HepG2 (cell line): ENCODE data around the gene BACH1. TPM values are rescaled to one million over a fixed set of nuclear protein-coding genes. Genes with fewer than 3 reads are reported as not detected.

Experiments used
- ATAC-seq: fragments of 200-7000 bp; cut with Tn5 transposase; 3 replicates; pipeline ENCODE4 v1.9.1; 2020; ENCODE audit warnings: mild to moderate bottlenecking, moderate library complexity
- BruUV-seq: library from RNA; stranded (reverse); fragments of 400-500 nt; replicated peaks from 2 replicates; lab custom pipeline; 2021; lab: Mats Ljungman, UMichigan
- CTCF ChIA-PET: fragments of 300-600 bp; formaldehyde crosslinking; extraction: SDS; loops from one replicate; lab custom pipeline; 2021; ENCODE audit warnings: low total read pairs, inconsistent platforms, low intra/inter-chr PET ratio; lab: Yijun Ruan, JAX
- POLR2A ChIA-PET: fragments of 350-600 bp; sonication (Branson Sonifier 250); formaldehyde crosslinking; loops from one replicate; lab custom pipeline; 2020; ENCODE audit warnings: antibody characterized with exemption, inconsistent platforms; lab: Yijun Ruan, JAX
- DNase-seq: peaks from one replicate; pipeline ENCODE4 v3.0.0-alpha.2; 2015; ENCODE audit warnings: low spot score
- FAIRE-seq: peaks from 3 replicates; lab custom pipeline; 2011; peaks lifted over from hg19 to GRCh38; lab: Jason Lieb, UNC
- H2AFZ ChIP-seq: one replicate; pipeline ENCODE4 v1.6.1; 2011; ENCODE audit warnings: low read length, inconsistent platforms
- H3K27ac ChIP-seq: fragments of 300-600 bp; 3 replicates; pipeline ENCODE4 v1.8.0; 2011; ENCODE audit warnings: mixed run types, mild to moderate bottlenecking, mixed read lengths, low read length, inconsistent platforms; ENCODE audit not compliant: insufficient read depth; ENCODE audit errors: extremely low read length
- H3K27me3 ChIP-seq, 2 experiments: fragments of 200-600 bp in 1 of 2; 2 replicates in 1 of 2; 3 replicates in 1 of 2; pipeline versions ENCODE4 v1.6.0 to v1.8.0; 2011; ENCODE audit warnings: low read length in 2 of 2, mild to moderate bottlenecking in 2 of 2, moderate library complexity in 2 of 2, inconsistent platforms in 1 of 2; ENCODE audit not compliant: insufficient read depth in 2 of 2, control insufficient read depth in 1 of 2
- H3K36me3 ChIP-seq, 2 experiments: fragments of 200-600 bp in 1 of 2; replicated peaks in 1 of 2; 2 replicates in 1 of 2; 3 replicates in 1 of 2; pipeline versions ENCODE4 v1.5.1 to v1.8.0; 2011; ENCODE audit warnings: low read length in 2 of 2, inconsistent platforms in 1 of 2; ENCODE audit not compliant: insufficient read depth in 2 of 2, control insufficient read depth in 1 of 2
- H3K4me1 ChIP-seq: 2 replicates; pipeline ENCODE4 v1.5.1; 2012; ENCODE audit warnings: low read length, inconsistent platforms; ENCODE audit not compliant: insufficient read depth
- H3K4me2 ChIP-seq: 2 replicates; pipeline ENCODE4 v1.6.0; 2011; ENCODE audit warnings: low read depth, low read length, inconsistent platforms
- H3K4me3 ChIP-seq, 3 experiments: fragments of 200-600 bp in 1 of 3; sonication (generic), shearing (Covaris generic) in 1 of 3; replicated peaks in 1 of 3; 2 replicates each; pipeline ENCODE4 v1.5.1; 2011 to 2016; ENCODE audit warnings: low read length in 3 of 3, inconsistent platforms in 2 of 3, low read depth in 2 of 3, mild to moderate bottlenecking in 2 of 3, control low read depth in 1 of 3, mixed read lengths in 1 of 3; ENCODE audit not compliant: insufficient read depth in 1 of 3
- H3K79me2 ChIP-seq: one replicate; pipeline ENCODE4 v1.6.1; 2011; ENCODE audit warnings: low read length, inconsistent platforms; ENCODE audit not compliant: insufficient read depth
- H3K9ac ChIP-seq: 2 replicates; pipeline ENCODE4 v1.6.0; 2011; ENCODE audit warnings: mild to moderate bottlenecking, low read depth, low read length, inconsistent platforms; ENCODE audit not compliant: insufficient read depth
- H3K9me3 ChIP-seq: 2 replicates; pipeline ENCODE4 v1.5.1; 2012; ENCODE audit warnings: mild to moderate bottlenecking, low read length
- H4K20me1 ChIP-seq: 2 replicates; pipeline ENCODE4 v1.6.0; 2011; ENCODE audit warnings: inconsistent platforms, mild to moderate bottlenecking, low read length, moderate library complexity; ENCODE audit not compliant: insufficient read depth
- CENPT ChIP-seq: sonication (generic); formaldehyde crosslinking; IDR thresholded peaks from 2 replicates; pipeline ENCODE4 v1.8.0; 2022; ENCODE audit warnings: low read depth, mild to moderate bottlenecking, moderate library complexity, missing genetic modification reagents
- SRSF9 ChIP-seq: fragments of 200-400 bp; formaldehyde crosslinking; IDR thresholded peaks from 2 replicates; pipeline ENCODE4 v1.6.1; 2018; ENCODE audit warnings: borderline replicate concordance, mild to moderate bottlenecking, low read depth, low read length; ENCODE audit not compliant: insufficient read depth, poor library complexity, severe bottlenecking
- SRY ChIP-seq: sonication (generic); formaldehyde crosslinking; IDR thresholded peaks from 2 replicates; pipeline ENCODE4 v1.8.0; 2022; ENCODE audit warnings: mild to moderate bottlenecking, missing genetic modification reagents
- ZNF225 ChIP-seq: sonication (generic); formaldehyde crosslinking; IDR thresholded peaks from 2 replicates; pipeline ENCODE4 v1.4.0; 2020; ENCODE audit warnings: mild to moderate bottlenecking, missing genetic modification reagents
- WGBS: methylation state at CpG from one replicate; pipeline ENCODE4 v1.1.6; 2017; ENCODE audit warnings: low lambda C conversion rate; 5-methylcytosine and 5-hydroxymethylcytosine counted together
- in situ Hi-C: cut with HindIII; loops from 2 replicates; pipeline ENCODE4 v1.10.0; 2017; ENCODE audit warnings: low pct_unique_long_range_greater_than_20kb; ENCODE audit not compliant: extremely low pct_ligation_motif_present
- intact Hi-C: fragments of 100-400 bp; cut with micrococcal nuclease; formaldehyde crosslinking; loops from one replicate; pipeline ENCODE4 v1.10.0; 2022; ENCODE audit not compliant: unreplicated experiment
- polyA plus RNA-seq, 8 experiments: library from polyadenylated mRNA; depleted of rRNA in 3 of 8; stranded (reverse) in 7 of 8; unstranded in 1 of 8; fragments of >200 nt; fragmentation: Illumina TruSeq in 4 of 8; extraction: Trizol in 4 of 8; gene quantifications; 2 replicates each; pipeline versions ENCODE4 v1.2.1 to v1.2.3, GENCODE V29; 2011 to 2016; ENCODE audit warnings: low read depth in 4 of 8, missing spikeins in 1 of 8, mixed read lengths in 1 of 8; ENCODE audit not compliant: insufficient read depth in 1 of 8
- total RNA-seq, 5 experiments: library from RNA; depleted of rRNA; stranded (reverse); fragments of >200 nt; fragmentation: Illumina TruSeq; extraction: Trizol; gene quantifications; 2 replicates each; pipeline ENCODE4 v1.2.3, GENCODE V29; 2016; ENCODE audit warnings: low read depth in 1 of 5
- TF ChIP-seq, protein P1 (sequence below): sonication (generic); formaldehyde crosslinking; IDR thresholded peaks from 2 replicates; pipeline ENCODE4 v1.5.0; 2020; ENCODE audit warnings: missing genetic modification reagents
- TF ChIP-seq, protein P2 (sequence below): sonication (generic); formaldehyde crosslinking; IDR thresholded peaks from 2 replicates; pipeline ENCODE4 v1.4.0; 2020; ENCODE audit warnings: low read depth, mild to moderate bottlenecking, missing genetic modification reagents
- TF ChIP-seq, protein P3 (sequence below), 2 experiments: sonication (generic) in 1 of 2; formaldehyde crosslinking in 1 of 2; IDR thresholded peaks; 2 replicates each; pipeline versions ENCODE4 v1.4.0 to v1.6.1; 2018 to 2020; ENCODE audit warnings: missing genetic modification reagents in 2 of 2, borderline replicate concordance in 1 of 2, low read depth in 1 of 2, mild to moderate bottlenecking in 1 of 2, missing biosample characterization in 1 of 2
- TF ChIP-seq, protein P4 (sequence below): sonication (generic); formaldehyde crosslinking; conservative IDR thresholded peaks from 2 replicates; pipeline ENCODE4 v1.5.0; 2020; ENCODE audit warnings: missing genetic modification reagents
- TF ChIP-seq, protein P5 (sequence below): IDR thresholded peaks from 2 replicates; pipeline ENCODE4 v1.6.1; 2016; ENCODE audit warnings: missing biosample characterization, missing genetic modification reagents, low read depth
- TF ChIP-seq, protein P6 (sequence below): sonication (generic); formaldehyde crosslinking; conservative IDR thresholded peaks from 2 replicates; pipeline ENCODE4 v1.8.0; 2022; ENCODE audit warnings: low read depth, missing genetic modification reagents

The BACH1 gene
- total and polyA plus RNA-seq, 2 of the 13 experiments (the other 11 are each of a cell fraction or from before 2014, with no cell fraction given) = 16.5 to 51.7 TPM

DNA sequence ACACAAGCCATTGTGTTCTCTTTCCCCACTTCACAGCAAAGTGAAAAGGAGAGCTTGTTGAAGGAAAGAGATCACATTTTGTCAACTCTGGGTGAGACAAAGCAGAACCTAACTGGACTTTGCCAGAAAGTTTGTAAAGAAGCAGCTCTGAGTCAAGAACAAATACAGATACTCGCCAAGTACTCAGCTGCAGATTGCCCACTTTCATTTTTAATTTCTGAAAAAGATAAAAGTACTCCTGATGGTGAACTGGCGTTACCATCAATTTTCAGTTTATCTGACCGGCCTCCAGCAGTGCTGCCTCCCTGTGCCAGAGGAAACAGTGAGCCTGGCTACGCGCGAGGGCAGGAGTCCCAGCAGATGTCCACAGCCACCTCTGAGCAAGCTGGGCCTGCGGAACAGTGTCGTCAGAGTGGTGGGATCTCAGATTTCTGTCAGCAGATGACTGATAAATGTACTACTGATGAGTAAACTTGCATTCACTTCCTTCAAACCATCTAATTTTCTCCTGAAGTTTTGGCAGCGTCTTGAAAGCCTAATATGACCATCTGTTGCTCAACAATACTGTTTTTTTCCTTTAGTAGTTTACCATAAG, 43.7 kb downstream of the BACH1 start (continued):
- TF ChIP-seq, protein P1, sequence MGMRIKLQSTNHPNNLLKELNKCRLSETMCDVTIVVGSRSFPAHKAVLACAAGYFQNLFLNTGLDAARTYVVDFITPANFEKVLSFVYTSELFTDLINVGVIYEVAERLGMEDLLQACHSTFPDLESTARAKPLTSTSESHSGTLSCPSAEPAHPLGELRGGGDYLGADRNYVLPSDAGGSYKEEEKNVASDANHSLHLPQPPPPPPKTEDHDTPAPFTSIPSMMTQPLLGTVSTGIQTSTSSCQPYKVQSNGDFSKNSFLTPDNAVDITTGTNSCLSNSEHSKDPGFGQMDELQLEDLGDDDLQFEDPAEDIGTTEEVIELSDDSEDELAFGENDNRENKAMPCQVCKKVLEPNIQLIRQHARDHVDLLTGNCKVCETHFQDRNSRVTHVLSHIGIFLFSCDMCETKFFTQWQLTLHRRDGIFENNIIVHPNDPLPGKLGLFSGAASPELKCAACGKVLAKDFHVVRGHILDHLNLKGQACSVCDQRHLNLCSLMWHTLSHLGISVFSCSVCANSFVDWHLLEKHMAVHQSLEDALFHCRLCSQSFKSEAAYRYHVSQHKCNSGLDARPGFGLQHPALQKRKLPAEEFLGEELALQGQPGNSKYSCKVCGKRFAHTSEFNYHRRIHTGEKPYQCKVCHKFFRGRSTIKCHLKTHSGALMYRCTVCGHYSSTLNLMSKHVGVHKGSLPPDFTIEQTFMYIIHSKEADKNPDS (CRISPR knock-in tag) = no peak

DNA sequence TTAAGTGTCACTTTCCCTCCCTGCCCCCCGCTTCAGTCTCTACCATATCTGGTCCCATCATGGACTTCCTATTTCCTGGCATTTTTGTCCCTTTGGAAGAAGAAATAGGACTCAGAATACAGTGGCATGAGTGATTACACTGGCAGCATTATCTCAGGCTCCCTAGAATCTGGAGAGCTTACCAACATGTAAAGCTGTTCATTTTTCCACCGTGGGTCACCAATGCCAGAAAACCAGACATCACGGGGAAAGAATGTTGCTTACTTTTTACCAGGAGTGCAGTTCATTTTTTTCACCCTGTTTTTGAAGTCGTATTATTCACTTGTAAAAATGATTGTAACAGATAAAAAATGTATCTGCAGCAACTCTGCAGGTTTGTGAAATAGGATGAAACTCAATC, 44.8 kb downstream of the BACH1 start:
- DNase-seq = no peak
- H3K4me2 ChIP-seq = no peak overlapping the region
- no peak overlapping the region for H2AFZ ChIP-seq
- no TSS peak for BruUV-seq
- peaks cover 24% of the 10 kb centered on the region for H3K4me1 ChIP-seq
- ChIA-PET POLR2A (no interaction called here), CTCF (no interaction called here)
- no peak overlapping the region for H3K4me3 ChIP-seq
- no peaks in the 10 kb centered on the region for H3K9me3 ChIP-seq
- no peak for ATAC-seq
- no peaks in the 10 kb centered on the region for H4K20me1 ChIP-seq
- no peak overlapping the region for H3K27ac ChIP-seq
- intact Hi-C loops = loop anchor here (10.0 kb wide), 1 partner anchor 79 kb away; no protein-coding TSS in a partner anchor
- 98% methylated on average over 4 of the region's 4 CpGs for WGBS
- H3K27me3 ChIP-seq = no peaks in the 10 kb centered on the region
- peaks cover 0 to 25% of the 10 kb centered on the region in 2 experiments for H3K36me3 ChIP-seq
- in situ Hi-C loops = no loop called here
- H3K79me2 ChIP-seq = no peaks in the 10 kb centered on the region
- no peak for FAIRE-seq
- H3K9ac ChIP-seq = no peak overlapping the region
- TF ChIP-seq, protein P2, sequence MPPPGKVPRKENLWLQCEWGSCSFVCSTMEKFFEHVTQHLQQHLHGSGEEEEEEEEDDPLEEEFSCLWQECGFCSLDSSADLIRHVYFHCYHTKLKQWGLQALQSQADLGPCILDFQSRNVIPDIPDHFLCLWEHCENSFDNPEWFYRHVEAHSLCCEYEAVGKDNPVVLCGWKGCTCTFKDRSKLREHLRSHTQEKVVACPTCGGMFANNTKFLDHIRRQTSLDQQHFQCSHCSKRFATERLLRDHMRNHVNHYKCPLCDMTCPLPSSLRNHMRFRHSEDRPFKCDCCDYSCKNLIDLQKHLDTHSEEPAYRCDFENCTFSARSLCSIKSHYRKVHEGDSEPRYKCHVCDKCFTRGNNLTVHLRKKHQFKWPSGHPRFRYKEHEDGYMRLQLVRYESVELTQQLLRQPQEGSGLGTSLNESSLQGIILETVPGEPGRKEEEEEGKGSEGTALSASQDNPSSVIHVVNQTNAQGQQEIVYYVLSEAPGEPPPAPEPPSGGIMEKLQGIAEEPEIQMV = no peak
- TF ChIP-seq ZNF225 (CRISPR knock-in tag) (no peak), SRY (CRISPR knock-in tag) (no peak), CENPT (CRISPR knock-in tag) (no peak), SRSF9 (no peak)
- TF ChIP-seq, protein P3, sequence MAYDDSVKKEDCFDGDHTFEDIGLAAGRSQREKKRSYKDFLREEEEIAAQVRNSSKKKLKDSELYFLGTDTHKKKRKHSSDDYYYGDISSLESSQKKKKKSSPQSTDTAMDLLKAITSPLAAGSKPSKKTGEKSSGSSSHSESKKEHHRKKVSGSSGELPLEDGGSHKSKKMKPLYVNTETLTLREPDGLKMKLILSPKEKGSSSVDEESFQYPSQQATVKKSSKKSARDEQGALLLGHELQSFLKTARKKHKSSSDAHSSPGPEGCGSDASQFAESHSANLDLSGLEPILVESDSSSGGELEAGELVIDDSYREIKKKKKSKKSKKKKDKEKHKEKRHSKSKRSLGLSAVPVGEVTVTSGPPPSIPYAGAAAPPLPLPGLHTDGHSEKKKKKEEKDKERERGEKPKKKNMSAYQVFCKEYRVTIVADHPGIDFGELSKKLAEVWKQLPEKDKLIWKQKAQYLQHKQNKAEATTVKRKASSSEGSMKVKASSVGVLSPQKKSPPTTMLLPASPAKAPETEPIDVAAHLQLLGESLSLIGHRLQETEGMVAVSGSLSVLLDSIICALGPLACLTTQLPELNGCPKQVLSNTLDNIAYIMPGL (CRISPR knock-in tag; IDR thresholded peaks at IDR 0.05; ENCODE audit: borderline replicate concordance in 1 of 2, low read depth in 1 of 2) = no peak
- TF ChIP-seq, protein P4, sequence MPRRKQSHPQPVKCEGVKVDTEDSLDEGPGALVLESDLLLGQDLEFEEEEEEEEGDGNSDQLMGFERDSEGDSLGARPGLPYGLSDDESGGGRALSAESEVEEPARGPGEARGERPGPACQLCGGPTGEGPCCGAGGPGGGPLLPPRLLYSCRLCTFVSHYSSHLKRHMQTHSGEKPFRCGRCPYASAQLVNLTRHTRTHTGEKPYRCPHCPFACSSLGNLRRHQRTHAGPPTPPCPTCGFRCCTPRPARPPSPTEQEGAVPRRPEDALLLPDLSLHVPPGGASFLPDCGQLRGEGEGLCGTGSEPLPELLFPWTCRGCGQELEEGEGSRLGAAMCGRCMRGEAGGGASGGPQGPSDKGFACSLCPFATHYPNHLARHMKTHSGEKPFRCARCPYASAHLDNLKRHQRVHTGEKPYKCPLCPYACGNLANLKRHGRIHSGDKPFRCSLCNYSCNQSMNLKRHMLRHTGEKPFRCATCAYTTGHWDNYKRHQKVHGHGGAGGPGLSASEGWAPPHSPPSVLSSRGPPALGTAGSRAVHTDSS (CRISPR knock-in tag) = no peak
- TF ChIP-seq, protein P5, sequence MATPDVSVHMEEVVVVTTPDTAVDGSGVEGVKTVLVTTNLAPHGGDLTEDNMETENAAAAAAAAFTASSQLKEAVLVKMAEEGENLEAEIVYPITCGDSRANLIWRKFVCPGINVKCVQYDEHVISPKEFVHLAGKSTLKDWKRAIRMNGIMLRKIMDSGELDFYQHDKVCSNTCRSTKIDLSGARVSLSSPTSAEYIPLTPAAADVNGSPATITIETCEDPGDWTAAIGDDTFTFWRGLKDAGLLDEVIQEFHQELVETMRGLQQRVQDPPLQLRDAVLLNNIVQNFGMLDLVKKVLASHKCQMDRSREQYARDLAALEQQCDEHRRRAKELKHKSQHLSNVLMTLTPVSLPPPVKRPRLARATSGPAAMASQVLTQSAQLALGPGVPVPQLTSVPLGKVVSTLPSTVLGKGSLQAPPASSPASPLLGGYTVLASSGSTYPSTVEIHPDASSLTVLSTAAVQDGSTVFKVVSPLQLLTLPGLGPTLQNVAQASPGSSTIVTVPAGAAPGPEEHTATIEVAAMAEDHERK = no peak
- TF ChIP-seq, protein P6, sequence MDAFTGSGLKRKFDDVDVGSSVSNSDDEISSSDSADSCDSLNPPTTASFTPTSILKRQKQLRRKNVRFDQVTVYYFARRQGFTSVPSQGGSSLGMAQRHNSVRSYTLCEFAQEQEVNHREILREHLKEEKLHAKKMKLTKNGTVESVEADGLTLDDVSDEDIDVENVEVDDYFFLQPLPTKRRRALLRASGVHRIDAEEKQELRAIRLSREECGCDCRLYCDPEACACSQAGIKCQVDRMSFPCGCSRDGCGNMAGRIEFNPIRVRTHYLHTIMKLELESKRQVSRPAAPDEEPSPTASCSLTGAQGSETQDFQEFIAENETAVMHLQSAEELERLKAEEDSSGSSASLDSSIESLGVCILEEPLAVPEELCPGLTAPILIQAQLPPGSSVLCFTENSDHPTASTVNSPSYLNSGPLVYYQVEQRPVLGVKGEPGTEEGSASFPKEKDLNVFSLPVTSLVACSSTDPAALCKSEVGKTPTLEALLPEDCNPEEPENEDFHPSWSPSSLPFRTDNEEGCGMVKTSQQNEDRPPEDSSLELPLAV (CRISPR knock-in tag) = no peak
